DMS 273 treated with DMSO at 0.1 percent for 48 hours (cell line): ENCODE data around the gene WDR48.

Experiments used
- DNase-seq: peaks from one replicate; lab custom pipeline; 2025; lab: John Stamatoyannopoulos, UW

WDR48 gene

GRCh38 chr3:39102504-39103323 lies 50.9 kb downstream of the WDR48 start:
- no peak for DNase-seq

DNA sequence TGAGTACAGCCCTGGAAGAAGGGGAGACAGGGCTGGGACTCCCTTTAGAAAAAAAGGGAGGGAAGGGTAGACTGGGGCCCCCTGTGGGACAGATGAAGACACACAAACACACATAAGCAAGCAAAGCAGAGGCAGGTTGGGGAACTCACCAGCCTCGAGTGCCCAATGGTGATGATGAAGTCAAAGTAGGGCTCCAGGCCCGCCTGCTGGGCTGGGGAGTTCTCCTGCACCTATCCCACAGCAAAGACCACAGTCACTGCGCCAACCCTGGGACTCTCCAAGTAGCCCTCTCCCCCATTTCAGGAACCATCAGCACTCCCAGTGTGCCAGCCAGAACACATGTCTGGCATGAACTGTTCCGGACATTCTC lies 51.5 kb downstream of the WDR48 start:
- DNase-seq, result no peak

DNA sequence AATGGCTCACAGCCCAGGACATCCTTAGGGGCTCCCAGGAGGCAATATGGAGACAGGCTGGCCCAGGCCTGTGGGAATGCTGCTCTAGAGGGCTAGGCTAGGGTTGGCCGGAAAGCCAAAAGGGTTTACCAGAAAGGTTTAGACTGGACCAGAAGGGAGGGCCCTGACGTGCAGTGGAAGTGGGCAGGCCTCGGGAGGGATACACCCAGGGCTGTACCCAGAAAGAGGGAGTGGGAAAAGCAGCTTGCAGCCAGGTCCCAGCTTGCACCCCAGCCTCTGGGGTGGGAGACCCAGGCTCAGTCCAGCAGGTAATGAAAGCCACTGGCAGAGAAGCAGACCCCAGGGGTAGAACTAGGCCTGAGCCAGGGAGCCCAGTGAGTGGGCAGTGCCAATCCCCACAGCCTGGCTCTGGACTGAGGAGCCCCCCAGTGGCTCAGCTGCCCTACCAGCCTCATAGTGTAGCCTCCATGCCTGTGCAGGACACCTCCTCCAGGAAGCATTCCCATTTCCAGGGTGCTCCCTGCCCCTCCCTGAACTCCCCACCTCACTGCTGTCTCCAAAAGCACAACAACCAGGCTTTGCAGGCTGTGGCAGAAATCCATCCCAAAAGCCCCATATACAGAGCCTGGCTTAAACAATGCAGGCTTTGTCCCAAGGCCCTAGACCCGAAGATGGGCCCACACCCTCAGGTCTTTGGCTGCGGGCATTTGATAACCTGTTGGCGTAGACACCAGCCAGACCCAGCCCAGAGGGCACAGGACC lies 52.2 kb downstream of the WDR48 start:
- DNase-seq, result no peak

DNA sequence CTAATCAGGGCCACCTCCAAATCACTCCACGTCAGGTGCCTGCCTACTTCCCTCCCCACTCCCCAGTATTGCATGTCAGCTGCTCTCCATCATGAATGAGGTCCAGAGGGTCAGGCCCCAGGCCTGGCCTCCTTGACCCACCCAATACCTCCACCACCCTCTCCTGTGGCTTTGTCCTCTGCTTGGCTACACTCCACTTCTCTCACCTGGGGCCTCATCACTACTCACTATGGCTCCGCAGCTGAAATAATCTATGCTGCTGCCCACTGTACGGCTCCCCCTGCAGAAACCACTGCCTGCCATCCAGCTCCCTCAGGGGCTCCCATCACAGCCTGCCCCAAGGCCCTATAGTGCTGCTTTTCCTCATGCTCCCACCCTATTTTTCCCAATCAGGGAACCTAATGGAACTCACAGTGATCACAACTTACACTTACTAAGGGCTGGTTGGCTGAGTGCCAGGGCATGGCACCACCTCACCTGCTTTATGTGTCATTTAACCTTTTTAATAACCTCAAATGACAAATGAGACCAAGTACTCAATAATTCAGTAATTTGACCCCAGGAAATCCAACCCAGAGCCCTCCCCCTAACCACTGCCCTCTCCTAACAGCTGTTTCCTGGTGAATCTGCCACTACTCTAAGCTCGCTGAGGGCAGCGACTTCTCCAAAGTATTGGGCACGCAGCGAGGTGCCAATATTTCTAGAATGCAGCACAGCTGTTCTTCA lies 53.3 kb downstream of the WDR48 start:
- no peak for DNase-seq

DNA sequence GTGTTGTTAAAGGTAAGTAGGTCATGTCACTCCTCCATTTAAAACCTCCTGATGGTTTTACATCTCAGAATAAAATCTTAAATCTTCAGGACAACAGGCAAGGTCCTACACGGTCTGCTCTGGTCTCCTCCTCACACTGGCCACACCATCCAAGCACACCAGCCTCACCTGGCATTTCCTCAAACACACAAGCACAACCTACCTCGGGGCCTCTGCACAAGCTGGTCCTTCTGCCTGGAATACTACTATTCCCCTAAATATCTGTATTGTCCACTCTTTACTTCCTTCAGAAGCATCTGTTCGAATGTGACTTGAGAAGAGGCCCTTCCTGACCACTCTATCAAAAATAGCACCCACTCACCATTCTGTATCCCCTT lies 53.9 kb downstream of the WDR48 start:
- DNase-seq, result no peak

GRCh38 chr3:39106281-39106811 lies 54.5 kb downstream of the WDR48 start:
- no peak for DNase-seq

- DNase-seq, result no peak
Observed at GRCh38 chr3:39106851-39107387, 55.1 kb downstream of the WDR48 start.

- peak; percentile 33 for DNase-seq
Observed at GRCh38 chr3:39107388-39108199, 55.8 kb downstream of the WDR48 start, which contains the start of the genes GORASP1 and TTC21A. GORASP1 (minus strand) TSS chr3:39107627; CDS start chr3:39107541, 86 bp downstream. TTC21A (plus strand) TSS chr3:39107680; CDS start chr3:39107838, 158 bp downstream.

DNA sequence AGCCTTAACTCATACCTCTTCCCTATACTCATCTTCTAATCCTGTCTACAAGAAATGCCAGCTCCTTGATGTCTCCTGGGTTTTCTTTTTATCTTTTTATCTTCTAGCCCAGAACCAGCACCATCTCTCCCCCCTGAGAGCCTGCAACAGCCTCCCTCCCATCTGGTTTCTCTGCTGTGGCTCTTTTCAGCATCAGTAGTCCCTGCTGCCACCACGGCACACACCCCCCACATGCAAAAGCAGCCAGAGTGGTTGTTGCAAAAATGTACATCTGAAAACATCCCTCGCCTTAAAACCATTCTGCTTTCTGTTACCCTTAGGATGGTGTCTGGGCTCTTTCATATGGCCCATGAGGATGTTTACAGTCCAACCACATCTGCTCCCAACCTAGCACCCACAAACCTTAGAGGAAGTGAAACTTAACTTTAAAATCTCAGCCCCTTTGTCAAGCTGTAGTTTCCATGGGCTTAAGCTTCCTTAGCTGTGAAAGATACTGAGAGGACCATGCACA lies 56.4 kb downstream of the WDR48 start:
- no peak for DNase-seq

DNA sequence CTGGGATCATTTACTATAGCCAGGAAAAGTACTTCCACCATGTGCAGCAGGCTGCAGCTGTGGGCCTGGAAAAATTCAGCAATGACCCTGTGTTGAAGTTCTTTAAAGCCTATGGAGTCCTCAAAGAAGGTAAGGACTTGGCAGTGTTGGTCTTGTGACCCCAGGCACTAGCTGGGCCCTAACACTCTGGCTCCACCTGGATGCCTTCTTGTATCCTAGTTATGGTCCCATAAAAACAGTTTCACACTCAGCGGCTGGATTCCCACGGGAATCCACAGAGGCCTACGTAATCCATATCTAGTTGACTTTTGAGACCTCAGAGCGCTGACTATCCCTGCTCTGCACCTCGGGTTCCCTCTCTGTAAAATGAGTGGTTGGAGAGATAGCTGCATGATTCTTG lies 57.3 kb downstream of the WDR48 start:
- DNase-seq, result no peak

GRCh38 chr3:39110041-39110639 lies 58.3 kb downstream of the WDR48 start:
- DNase-seq, result no peak

GRCh38 chr3:39112113-39112512 lies 60.3 kb downstream of the WDR48 start:
- DNase-seq, result no peak

DNA sequence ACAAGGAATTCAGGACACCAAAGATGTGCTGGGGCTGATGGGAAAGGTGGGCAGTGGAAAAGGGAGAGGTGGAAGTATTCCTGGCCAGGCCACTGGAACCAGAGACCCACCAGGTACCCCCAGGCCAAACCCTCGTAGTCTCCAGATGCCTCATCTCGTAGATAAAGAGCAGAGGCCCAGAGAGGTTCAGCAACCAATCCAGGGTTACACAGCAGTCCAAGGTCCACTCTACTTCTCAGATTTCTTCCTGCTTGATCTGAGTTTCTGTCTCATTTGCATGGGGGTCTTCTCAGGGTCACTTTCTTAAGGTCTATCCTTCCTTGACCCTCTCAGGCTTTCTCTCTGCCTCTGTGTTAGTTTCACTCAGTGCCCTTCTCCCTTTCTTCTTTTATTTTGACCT lies 60.7 kb downstream of the WDR48 start:
- no peak for DNase-seq

GRCh38 chr3:39113291-39113690 lies 61.5 kb downstream of the WDR48 start:
- DNase-seq, result no peak

GRCh38 chr3:39114456-39114855 lies 62.6 kb downstream of the WDR48 start:
- DNase-seq, result no peak

DNA sequence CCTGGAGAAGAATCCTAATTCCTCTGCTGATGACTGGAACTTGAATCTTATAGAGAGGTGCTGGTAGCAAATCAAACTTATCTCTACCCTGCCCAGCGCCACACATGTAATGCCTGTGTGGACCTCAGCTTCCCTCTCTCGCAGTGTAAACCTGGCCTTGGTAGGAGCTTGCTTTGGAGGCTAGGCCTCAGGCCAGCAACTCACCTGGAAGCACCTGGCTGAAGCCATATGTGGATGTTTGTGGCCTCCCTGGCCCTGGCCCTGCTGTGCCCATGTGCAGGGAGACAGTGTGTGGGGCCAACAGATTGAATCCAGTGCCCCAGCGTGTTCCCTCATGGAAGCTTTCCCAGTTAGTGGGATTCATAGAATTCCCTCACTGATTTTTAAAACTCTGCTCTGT lies 64.1 kb downstream of the WDR48 start:
- no peak for DNase-seq

DNA sequence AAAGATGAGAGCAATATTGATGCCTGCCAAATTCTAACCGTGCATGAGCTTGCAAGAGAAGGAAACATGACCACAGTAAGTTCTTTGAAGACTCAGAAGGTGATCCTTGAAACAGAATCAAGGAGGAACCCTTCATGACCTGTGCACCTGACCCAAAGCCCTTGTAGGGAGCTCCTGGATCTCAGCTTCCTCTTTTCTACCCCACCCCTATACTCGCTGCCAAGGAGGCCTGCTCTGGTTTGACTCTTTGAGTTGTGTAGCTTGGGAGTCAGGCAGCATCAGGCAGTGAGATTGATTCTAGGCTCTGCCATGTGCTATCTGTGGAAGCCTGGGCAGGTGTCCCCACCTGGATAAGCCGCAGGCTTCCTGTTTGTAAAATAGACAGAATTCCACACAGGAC lies 66.3 kb downstream of the WDR48 start:
- DNase-seq, result no peak

GRCh38 chr3:39118931-39119660 lies 67.3 kb downstream of the WDR48 start:
- no peak for DNase-seq

- DNase-seq, result no peak
Observed at GRCh38 chr3:39121621-39122020, 69.8 kb downstream of the WDR48 start.

- DNase-seq, result no peak
Observed at GRCh38 chr3:39122813-39123212, 71.0 kb downstream of the WDR48 start.
